Breast epithelium (tissue), 4 donors: ENCODE data around the gene ASTN2. TPM values are rescaled to one million over a fixed set of nuclear protein-coding genes. Genes with fewer than 3 reads are reported as not detected.
"Not testable (repeated sequence)": the region's sequence is repeated elsewhere in the genome, so short reads cannot be mapped to it uniquely, and the experiment has no call there.

Source experiments
- DNase-seq, 2 donors: peaks; one replicate each; pipeline ENCODE4 v3.0.0-alpha.2; 2019; ENCODE audit warnings: low spot score in 2 of 2
- H3K27ac ChIP-seq, 2 donors: fragments of 200-600 bp; sonication (generic) in 1 of 2; one replicate each; pipeline ENCODE4 v1.5.1; 2016 to 2019; ENCODE audit warnings: mild to moderate bottlenecking in 1 of 2
- H3K27me3 ChIP-seq, 2 donors: fragments of 200-600 bp; sonication (generic) in 1 of 2; one replicate each; pipeline versions ENCODE4 v1.5.1 to v1.6.0; 2017 to 2019; ENCODE audit warnings: control low read depth in 1 of 2, mild to moderate bottlenecking in 1 of 2
- H3K36me3 ChIP-seq: fragments of 200-600 bp; one replicate; pipeline ENCODE4 v1.5.1; 2019
- H3K4me1 ChIP-seq, 2 donors: fragments of 200-600 bp; sonication (generic); one replicate each; pipeline ENCODE4 v1.5.1; 2016 to 2019; ENCODE audit warnings: control low read depth in 1 of 2
- H3K4me3 ChIP-seq, 3 donors: fragments of 200-600 bp; sonication (generic); 1 replicate in 2 of 3; 2 replicates in 1 of 3; pipeline ENCODE4 v1.5.1; 2016 to 2019; ENCODE audit warnings: mild to moderate bottlenecking in 3 of 3, moderate library complexity in 2 of 3
- H3K9me3 ChIP-seq, 2 donors: fragments of 200-600 bp; sonication (generic) in 1 of 2; one replicate each; pipeline ENCODE4 v1.5.1; 2016 to 2019; ENCODE audit warnings: control low read depth in 1 of 2
- POLR2A ChIP-seq: fragments of 450-650 bp; IDR thresholded peaks from one replicate; pipeline ENCODE4 v1.6.1; 2016; ENCODE audit warnings: antibody characterized with exemption, mild to moderate bottlenecking, moderate library complexity
- POLR2AphosphoS5 ChIP-seq, 3 donors: sonication (generic); formaldehyde crosslinking; IDR thresholded peaks; one replicate each; pipeline ENCODE4 v1.6.1; 2017; ENCODE audit warnings: antibody characterized with exemption in 3 of 3
- intact Hi-C: fragments of 100-400 bp; cut with DNase I; formaldehyde crosslinking; loops from one replicate; pipeline ENCODE4 v1.15.1; 2023; ENCODE audit warnings: low total_unique reads
- total RNA-seq, 3 donors: library from RNA; depleted of rRNA; stranded (reverse); fragments of >200 nt; gene quantifications; one replicate each; pipeline ENCODE4 v1.1.0, GENCODE V29; 2016
- TF ChIP-seq, protein P1 (sequence below), 3 donors: fragments of 450-650 bp; IDR thresholded peaks; one replicate each; pipeline ENCODE4 v1.5.1; 2016 to 2017; ENCODE audit warnings: antibody characterized with exemption in 3 of 3, mild to moderate bottlenecking in 3 of 3, moderate library complexity in 3 of 3

ASTN2 gene
- total RNA-seq, 3 donors from 2014 or later = 9.1 to 13.8 (median 9.8) TPM

DNA sequence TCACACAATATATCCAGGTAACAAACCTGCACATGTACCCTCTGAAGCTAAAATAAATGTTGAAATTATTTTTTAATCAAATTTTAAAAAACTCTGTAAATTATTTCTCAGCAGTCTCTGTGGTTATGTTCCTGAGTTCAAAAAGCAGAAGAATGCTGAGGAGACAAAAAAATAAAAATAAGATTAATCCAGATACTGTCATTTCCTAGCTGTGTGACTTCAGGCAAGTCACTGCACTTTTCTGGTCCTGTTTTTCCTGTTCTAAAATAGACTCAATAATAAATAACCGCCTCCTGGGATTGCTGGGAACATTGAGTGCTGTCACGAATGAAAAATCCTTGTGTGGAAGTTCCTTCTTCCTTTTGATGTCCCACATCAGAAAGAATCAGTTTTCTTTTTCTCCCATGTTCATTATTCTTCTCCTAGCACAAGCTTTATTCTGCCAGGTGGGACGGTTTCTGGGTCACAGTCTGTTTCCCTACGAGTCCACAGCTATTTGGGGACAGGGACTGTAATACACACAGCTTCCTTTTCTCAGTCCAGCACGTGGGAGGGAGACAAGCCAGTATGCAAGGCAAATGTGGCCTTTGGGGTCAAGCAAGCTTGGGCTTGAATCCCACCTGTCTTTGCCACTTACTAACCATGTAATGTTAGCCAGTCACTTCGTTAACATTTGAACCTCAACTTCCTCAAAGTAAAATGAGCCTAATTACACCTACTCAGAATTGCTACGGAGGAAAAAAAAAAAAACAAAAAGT is 570.8 kb downstream of the ASTN2 start:
- intact Hi-C loops = no loop called here
- TF ChIP-seq, protein P1, sequence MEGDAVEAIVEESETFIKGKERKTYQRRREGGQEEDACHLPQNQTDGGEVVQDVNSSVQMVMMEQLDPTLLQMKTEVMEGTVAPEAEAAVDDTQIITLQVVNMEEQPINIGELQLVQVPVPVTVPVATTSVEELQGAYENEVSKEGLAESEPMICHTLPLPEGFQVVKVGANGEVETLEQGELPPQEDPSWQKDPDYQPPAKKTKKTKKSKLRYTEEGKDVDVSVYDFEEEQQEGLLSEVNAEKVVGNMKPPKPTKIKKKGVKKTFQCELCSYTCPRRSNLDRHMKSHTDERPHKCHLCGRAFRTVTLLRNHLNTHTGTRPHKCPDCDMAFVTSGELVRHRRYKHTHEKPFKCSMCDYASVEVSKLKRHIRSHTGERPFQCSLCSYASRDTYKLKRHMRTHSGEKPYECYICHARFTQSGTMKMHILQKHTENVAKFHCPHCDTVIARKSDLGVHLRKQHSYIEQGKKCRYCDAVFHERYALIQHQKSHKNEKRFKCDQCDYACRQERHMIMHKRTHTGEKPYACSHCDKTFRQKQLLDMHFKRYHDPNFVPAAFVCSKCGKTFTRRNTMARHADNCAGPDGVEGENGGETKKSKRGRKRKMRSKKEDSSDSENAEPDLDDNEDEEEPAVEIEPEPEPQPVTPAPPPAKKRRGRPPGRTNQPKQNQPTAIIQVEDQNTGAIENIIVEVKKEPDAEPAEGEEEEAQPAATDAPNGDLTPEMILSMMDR (IDR thresholded peaks at IDR 0.05) = no peak
- TF ChIP-seq POLR2A (no peak), POLR2AphosphoS5 (IDR thresholded peaks at IDR 0.05) (no peak)

GRCh38 chr9:116842658-116843057 is 572.2 kb downstream of the ASTN2 start:
- Histone ChIP-seq H3K36me3 (no peaks in the 10 kb centered on the region), H3K4me3 (no peak overlapping the region), H3K27ac (no peak overlapping the region), H3K27me3 (no peaks in the 10 kb centered on the region), H3K4me1 (no peaks in the 10 kb centered on the region), H3K9me3 (no peaks in the 10 kb centered on the region)
- intact Hi-C loops = no loop called here
- TF ChIP-seq, protein P1 (IDR thresholded peaks at IDR 0.05) = no peak
- TF ChIP-seq POLR2A (no peak), POLR2AphosphoS5 (IDR thresholded peaks at IDR 0.05) (no peak)
- DNase-seq = no peak

More for the DNA sequence above, 570.8 kb downstream of the ASTN2 start:
- Histone ChIP-seq H3K36me3 (no peaks in the 10 kb centered on the region), H3K4me3 (no peak overlapping the region), H3K9me3 (no peaks in the 10 kb centered on the region), H3K27me3 (no peaks in the 10 kb centered on the region), H3K27ac (peak overlapping the region in 1 of 2 donors; percentile 48), H3K4me1 (no peaks in the 10 kb centered on the region)
- peak in 1 of 2 donors; percentile 49 for DNase-seq

DNA sequence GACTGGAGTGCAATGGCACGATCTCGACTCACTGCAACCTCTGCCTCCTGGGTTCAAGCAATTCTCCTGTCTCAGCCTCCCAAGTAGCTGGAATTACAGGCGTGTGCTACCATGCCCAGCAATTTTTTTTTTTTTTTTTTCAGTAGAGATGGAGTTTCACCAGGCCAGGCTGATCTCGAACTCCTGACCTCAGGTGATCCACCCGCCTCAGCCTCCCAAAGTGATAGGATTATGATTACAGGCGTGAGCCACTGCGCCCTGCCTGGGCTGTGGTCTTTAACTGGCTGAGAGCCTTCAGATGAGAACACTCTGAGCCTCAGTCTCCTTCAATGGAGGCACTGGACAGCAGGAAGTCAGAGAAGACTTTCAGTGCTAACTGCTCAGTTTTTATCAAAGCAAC is 576.4 kb downstream of the ASTN2 start:
- H3K4me1 ChIP-seq, H3K4me3 ChIP-seq, H3K27ac ChIP-seq, DNase-seq, H3K9me3 ChIP-seq, intact Hi-C loops, H3K36me3 ChIP-seq, H3K27me3 ChIP-seq: not testable (repeated sequence)

DNA sequence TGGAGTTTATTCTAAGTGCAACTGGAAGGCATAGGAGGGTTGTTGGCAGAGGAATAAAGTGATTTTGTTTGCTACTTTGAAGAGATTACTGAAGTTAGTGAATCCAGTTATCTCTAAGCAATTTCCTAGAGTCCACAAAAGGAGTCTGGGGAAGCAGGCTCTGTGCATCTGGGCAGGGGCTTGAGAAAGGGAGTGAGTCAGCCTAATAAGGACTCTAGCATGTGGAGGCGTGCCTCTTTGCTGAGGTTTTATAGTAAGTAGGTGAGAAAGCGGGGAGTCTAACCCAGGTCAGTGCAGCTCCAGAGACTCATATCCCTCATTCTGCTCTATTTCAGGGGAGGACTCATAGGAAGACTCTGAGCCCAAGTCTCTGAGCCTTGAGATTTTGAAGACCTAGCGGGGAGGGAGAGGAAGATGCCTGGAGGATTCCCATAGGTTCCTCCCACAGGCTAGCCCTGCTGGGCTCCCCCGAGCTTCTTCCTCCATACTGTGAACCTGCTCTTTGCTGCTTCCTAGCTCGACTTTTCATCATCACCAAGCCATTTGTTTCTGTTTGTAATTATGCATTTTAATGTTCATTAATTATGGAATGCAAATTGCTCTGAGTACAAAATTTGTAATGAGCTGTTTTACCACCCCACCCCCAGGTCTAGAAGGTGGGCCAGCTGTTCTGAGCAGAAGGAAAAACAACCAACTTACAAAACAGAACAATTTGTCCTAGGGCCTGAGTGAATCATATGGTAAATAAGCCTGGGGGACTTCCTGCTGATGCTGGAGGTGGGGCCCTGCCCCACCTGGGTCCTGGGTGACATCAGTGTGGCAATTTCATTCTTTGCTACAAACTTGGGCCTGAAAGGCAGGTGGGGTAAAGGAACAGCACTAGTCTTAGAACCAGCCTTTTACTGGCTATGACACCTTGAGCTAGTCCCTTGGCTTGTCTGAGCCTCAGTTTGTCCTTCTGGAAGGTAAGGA is 577.6 kb downstream of the ASTN2 start:
- Histone ChIP-seq H3K27me3 (no peaks in the 10 kb centered on the region), H3K27ac (peak overlapping the region; percentile 33 to 57), H3K4me1 (no peaks in the 10 kb centered on the region), H3K9me3 (no peaks in the 10 kb centered on the region), H3K36me3 (no peaks in the 10 kb centered on the region), H3K4me3 (no peak overlapping the region)
- DNase-seq = no peak
- no peak for TF ChIP-seq POLR2A
- TF ChIP-seq, protein P1 (IDR thresholded peaks at IDR 0.05) = no peak
- TF ChIP-seq POLR2AphosphoS5 (IDR thresholded peaks at IDR 0.05) = no peak
- intact Hi-C loops = no loop called here

DNA sequence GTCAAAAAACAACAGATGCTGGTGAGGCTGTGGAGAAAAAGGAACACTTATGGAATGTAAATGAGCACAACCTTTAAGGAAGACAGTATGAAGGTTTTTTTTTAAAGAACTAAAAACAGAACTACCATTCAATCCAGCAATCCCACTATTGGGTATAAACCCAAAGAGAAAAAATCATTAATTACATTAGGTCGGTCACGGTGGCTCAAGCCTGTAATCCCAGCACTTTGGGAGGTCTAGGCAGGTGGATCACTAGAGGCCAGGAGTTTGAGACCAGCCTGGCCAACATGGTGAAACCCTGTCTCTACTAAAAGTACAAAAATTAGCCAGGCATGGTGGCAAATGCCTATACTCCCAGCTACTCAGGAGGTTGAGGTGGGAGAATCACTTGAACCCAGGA is 584.5 kb downstream of the ASTN2 start:
- H3K36me3 ChIP-seq, H3K9me3 ChIP-seq, H3K4me3 ChIP-seq, H3K4me1 ChIP-seq, DNase-seq, H3K27ac ChIP-seq, intact Hi-C loops, H3K27me3 ChIP-seq: not testable (repeated sequence)
